ENCODE results near the gene NEXMIF.
"Not testable (repeated sequence)": the region's sequence is repeated elsewhere in the genome, so short reads cannot be mapped to it uniquely, and the experiment has no call there.

Gene NEXMIF

DNA sequence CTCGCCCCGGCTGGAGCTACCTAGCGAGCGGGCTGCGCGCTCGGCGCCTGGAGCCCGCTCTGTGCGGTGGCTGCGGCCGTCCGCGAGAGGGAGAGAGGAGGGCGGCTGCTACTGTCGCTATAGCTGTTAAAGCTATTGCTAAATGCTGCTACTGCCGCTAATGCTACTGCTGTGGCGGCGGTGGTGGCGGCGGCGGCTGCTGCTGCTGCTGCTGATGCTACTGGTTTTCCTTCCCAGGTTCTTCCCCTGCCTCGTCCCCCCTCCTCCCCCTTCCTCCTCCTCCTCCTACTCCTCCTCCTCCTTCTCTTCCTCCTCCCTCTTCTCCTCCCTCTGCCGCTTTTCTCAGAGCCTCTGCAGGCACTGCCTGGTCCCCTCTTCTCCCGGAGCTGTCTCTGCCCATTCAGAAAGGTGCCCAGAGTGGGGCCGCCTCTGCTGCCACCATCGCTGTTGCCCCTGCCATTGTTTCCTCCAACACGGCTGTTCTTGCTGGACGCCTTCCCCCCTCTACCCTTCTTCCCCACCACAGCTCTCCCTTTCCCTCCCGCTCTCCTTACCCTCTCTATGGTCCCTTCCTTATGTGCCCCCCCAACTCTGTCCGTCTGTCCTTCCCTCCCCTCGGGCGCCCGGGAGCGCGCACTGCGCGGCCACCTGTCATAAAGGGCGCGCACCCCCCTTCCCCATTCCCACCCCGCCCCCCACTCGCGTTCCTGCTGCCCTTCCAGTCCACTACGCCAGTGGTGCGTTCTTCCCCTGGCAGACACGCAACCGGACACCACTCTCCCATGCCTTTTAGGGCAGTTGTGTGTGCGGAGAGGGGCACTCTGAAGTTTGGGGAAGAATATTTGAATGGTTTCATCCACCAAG lies at the start of gene NEXMIF:
Gene NEXMIF (minus strand): TSS at position 228 of the 864 bp plus-strand sequence.
- intact Hi-C loops (cut with DNase I), result no loop called here
- peak in 37 of 42 donors; percentile 1 to 62 (median 31) for DNase-seq

DNA sequence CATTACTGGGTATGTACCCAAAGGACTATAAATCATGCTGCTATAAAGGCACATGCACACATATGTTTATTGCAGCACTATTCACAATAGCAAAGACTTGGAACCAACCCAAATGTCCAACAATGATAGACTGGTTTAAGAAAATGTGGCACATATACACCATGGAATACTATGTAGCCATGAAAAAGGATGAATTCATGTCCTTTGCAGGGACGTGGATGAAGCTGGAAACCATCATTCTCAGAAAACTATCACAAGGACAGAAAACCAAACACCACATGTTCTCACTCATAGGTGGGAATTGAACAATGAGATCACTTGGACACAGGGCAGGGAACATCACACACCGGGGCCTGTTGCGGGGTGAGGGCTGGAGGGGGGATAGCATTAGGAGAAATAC lies 36.7 kb upstream of the NEXMIF start:
- DNase-seq; intact Hi-C loops (cut with DNase I): not testable (repeated sequence)

DNA sequence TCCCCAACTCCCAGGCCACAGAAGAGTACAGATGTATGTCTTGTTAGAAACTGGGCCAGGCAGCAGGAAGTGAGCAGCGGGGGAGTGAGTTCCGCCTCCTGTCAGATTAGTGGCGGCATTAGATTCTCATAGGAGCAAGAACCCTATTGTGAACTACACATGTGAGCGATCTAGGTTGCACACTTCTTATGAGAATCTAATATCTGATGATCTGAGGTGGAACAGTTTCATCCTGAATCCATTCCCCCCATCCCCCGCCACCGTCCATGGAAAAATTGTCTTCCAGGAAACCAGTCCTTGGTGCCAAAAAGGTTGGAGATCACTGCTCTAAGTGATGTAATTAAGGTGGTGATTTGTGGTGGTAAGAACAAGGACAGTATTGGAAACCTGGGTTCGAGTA lies 24.5 kb upstream of the NEXMIF start:
- intact Hi-C loops (cut with DNase I), result no loop called here
- DNase-seq, result no peak

DNA sequence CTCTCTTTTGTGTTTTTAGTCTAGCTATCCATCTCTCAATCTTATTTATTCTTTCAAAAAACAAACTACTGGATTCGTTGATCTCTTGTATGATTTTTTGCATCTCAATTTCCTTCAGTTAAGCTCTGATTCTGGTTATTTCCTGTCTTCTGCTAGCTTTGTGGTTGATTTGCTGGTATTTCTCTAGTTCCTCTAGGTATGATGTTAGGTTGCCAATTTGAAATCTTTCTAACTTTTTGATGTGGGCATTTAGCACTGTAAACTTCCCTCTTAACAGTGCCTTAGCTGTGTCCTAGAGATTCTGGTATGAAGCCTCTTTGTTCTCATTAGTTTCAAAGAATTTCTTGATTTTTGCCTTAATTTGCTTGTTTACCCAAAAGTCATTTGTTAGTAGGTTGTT lies 15.2 kb upstream of the NEXMIF start:
- intact Hi-C loops (cut with DNase I), result no loop called here

DNA sequence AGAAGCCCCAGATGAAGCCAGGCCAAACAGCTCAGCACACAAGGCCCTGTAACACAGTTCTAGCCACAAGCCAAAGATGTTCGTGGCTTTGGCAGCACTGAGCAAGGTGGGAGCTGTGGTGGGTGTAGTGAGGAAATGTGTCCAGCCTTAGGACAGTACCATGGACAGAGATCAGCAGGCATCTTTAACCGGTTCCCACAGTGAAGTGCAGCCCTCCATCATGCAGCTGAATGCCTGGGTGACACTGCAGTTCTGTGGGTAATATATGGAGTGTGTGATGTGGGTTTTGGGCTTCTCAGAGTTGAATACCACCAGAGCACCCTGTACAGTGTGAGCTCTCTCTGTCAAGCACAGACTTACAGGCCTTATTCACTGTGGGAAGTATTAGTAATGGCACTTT lies 6.0 kb upstream of the NEXMIF start:
- no peak for DNase-seq
- intact Hi-C loops (cut with DNase I), result no loop called here

More for the DNA sequence above, 15.2 kb upstream of the NEXMIF start:
- DNase-seq, result no peak

DNA sequence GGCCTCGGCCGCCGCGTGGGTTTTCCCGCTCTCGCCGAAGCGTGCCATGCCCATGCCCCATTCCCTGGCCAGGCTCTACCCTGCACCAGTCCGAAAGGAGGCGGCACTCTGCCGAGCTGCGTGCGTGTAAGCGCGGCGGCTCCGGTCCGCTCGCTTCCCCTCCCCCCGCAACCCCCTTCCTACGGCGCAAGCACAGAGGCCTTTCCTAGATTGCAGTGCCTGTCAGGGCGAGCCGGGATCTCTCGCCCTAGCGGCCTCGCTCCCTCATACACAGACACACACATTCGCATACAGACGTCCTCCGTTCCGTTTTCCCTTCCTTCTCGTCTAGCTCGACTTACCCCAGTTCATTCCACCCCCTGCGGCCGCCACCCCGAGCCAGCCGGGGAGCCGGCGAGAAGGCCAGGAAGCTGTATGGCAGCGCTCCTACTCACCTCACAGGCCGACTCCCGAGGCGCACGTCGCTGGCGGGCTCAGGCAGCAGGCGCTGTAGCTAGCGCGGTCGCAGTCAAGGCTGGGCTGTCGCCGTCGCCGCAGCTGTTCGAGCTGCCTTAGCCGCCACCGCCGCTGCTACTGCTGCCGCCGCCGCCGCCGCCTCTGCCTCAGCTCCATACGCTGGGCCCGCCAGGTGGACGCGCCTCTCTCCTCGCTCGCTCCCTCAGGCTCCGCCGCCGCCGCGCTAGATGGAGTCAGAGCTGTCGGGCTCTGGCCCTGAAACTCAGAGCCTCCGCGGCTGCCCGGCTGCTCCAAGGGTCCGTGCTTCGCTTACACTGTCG lies 615 bp downstream of the NEXMIF start:
- DNase-seq, result peak in 40 of 42 donors; percentile 9 to 61 (median 36)

DNA sequence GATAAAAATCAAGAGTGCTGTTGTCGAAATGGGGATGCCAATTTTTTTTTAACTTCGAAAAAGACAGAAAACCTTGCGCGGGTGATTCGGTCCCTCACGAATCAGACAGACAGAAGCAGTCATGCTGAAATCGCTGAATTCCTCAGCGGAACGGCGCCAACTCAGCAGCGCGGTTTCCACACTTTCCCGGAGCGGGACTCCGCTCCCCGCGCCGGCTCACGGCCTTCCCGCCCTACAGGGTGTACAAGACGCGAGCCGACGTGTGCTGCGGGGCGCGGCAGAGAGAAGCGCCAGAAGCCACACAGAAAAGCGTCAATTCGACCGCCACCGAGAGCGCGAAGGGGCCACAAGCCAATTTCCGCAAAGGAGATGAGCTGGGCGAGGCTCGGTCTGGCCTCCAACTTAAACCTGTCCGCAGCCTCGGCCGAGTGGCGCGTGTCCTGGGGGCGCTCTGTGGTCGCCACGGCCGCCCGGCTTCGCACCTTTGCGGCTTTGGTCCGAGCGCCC lies 1.3 kb downstream of the NEXMIF start:
- intact Hi-C loops (cut with DNase I), result no loop called here
- peak in 40 of 42 donors; percentile 2 to 61 (median 37) for DNase-seq

More for the DNA sequence above, 615 bp downstream of the NEXMIF start:
- intact Hi-C loops (cut with DNase I), result no loop called here

DNA sequence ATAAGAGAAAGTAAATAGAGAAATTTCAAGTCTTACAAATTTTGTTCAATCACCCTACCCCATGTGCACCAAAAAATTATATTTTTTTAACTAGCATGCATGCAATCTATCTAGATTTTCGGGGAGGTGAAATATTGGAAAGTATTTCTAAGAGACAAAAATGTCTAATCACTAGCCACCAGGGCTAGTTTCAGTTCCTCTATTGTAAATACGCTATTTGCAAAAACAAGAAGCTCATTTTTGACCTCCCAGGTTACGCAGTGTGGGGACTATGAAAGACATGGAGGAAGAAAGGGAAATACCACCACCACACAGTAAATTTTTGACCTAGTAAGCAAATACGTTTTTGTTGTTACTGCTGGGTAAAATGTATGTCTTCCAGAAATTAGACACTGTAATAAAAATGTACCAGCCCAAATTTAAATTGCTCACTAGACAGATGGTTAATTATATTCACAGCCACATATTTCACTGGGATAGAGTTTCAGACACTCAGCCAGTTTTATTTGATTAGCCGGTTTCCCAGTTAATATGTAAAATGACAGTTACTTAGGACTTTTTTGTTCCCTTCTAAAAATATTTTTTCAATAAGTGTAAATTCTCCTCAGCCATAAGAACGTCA lies 2.2 kb downstream of the NEXMIF start:
- intact Hi-C loops (cut with DNase I), result no loop called here
- no peak for DNase-seq

DNA sequence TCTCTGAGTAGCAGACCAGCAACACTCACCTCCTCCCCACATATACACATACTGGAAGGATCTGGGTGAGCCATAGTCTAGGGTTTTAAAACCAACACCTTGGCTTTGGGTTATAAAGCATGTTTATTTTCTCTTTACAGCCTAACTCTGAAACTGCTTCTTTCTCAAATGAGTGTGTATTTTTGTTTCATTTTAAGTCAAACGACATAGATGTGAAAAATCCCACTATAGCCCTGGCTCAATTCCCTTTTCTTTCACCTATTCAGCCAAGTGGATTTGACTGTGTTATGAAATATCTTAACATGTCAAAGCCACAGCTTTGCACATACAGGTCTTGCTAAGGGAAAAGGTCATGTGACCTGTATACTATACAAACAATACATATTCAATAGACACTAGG lies 13.8 kb downstream of the NEXMIF start:
- intact Hi-C loops (cut with DNase I), result no loop called here
- no peak for DNase-seq

DNA sequence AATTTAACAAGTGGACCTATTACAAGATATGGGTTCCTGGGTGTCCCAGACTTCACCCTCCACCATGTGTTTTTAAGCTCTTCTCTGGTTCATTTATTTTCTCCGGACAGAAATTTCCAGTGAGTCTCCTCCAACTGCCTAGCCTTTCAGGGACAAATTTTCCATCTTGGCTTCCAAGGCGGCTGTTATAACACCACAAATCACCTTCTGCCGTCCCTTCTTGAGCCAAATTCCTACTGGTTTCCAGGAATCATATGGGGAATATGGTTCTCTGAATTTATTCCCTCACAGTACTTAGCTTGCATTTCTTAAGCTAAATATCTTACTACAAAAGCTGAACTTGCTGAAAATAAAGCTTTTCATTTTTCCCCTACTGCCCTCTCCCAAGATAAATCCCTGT lies 18.8 kb downstream of the NEXMIF start:
- DNase-seq, result no peak

DNA sequence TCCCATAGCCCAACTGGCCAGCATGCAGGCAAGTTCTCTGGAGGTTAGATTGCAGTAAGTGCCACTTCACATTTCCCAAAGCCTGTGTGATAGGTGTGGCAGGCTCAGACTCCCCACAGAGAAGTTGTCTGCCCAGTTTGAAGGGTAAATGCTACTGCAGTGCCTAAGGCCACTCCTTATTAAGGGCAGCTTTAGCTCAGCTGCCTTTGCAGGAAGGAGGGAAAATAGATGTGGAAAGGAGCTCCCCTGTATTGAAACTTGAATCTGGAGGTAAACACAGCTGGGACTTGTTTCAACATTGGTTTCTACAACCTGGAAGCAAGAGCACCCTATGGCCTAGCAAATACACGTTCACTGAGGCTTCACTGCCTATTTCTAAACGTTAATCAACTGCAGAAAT lies 22.4 kb downstream of the NEXMIF start:
- DNase-seq, result no peak
- intact Hi-C loops (cut with DNase I), result no loop called here

More for the DNA sequence above, 18.8 kb downstream of the NEXMIF start:
- intact Hi-C loops (cut with DNase I), result no loop called here

DNA sequence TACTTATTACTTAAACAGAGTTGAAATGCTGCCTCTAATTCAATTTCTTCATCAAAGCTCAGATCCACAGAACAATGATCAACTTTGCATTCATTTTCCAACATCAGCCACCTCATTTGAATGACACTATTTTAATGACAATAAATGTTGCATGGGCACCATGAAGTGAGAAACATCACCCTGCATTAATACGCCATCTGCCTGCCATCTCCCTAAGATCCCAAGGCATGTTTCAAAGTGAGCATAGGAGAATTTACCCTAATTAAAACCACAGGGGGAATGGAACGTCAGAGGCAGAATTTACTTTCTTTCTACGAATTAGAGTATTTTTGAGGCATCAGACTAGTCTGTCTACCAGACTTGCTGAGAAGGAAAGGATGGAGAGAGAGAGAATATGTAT lies 32.7 kb downstream of the NEXMIF start:
- DNase-seq, result no peak
- intact Hi-C loops (cut with DNase I), result no loop called here

DNA sequence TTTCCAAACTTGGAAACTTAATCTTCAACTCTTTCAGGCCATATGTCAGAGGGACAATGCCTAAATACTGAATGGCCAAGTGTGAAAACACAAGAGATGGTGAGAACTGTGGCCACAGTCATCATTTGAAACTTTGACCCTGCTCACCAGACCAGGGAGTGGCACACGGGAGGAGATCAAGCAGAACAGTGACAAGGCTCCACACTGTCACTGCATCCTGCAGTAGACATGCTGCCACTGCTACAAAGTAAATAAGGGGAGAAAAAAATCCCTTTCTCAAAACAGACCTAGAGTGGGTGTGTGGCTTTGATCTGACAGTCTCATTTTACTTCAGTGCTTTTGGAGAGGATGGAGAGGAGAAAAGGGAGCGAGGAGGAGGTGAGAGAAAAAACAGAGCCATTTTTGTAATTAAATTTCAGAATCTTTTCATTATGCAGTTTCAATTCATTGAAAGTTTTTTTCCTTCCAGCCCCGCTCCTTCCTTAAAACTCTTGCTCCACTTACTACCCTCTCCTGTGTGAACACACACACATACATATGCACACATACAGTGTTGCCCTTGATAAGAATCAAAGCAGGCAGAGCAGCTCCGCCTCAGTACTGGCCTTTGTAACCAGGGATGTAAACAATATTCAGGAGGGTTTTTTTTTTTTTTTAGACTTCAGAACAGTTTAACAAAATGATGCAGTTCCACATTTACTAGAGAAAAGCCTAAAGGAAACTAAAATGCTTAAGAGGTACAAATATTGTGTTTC lies 34.4 kb downstream of the NEXMIF start:
- intact Hi-C loops (cut with DNase I), result no loop called here
- no peak for DNase-seq

DNA sequence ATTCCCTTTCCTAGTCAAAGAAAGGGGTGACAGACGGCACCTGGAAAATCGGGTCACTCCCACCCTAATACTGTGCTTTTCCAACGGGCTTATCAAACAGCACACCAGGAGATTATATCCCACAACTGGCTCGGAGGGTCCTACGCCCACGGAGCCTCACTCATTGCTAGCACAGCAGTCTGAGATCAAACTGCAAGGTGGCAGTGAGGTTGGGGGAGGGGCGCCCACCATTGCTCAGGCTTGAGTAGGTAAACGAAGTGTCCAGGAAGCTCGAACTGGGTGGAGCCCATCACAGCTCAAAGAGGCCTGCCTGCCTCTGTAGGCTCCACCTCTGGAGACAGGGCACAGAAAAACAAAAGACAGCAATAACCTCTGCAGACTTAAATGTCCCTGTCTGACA lies 42.9 kb downstream of the NEXMIF start:
- intact Hi-C loops (cut with DNase I); DNase-seq: not testable (repeated sequence)

DNA sequence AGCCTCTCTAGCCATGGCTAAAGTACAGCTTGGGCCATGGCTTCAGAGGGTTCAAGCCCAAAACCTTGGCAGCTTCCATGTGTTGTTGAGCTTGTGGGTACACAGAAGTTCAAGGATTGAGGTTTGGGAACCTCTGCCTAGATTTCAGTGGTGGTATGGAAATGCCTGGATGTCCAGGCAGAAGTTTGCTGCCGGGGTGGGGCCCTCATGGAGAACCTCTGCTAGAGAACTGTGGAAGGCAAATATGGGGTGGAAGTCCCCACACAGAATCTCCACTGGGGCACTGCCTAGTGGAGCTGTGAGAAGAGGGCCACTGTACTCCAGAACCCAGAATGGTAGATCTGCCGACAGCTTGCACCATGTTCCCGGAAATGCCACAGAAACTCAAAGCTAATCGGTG lies 59.5 kb downstream of the NEXMIF start:
- intact Hi-C loops (cut with DNase I), result no loop called here
- no peak for DNase-seq

DNA sequence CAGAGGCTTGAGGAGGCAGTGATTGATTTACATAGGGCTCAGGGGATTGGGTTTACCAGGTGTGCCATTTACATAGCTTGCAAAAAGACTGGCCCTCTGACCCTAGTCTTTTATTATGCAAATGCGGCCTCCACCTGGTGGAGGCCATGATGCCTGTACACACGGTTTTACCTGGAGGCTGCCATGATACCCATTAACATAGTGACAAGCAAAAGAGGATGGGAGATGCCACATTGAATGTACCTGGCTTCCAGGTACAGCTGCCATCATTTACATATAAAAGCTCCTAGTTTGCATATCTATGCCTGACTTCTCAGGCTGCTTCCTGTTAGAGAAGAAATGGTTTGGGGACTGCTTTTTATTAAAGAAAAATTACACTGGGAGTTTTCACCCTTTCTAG lies 72.0 kb downstream of the NEXMIF start:
- intact Hi-C loops (cut with DNase I), result no loop called here
- DNase-seq, result no peak

DNA sequence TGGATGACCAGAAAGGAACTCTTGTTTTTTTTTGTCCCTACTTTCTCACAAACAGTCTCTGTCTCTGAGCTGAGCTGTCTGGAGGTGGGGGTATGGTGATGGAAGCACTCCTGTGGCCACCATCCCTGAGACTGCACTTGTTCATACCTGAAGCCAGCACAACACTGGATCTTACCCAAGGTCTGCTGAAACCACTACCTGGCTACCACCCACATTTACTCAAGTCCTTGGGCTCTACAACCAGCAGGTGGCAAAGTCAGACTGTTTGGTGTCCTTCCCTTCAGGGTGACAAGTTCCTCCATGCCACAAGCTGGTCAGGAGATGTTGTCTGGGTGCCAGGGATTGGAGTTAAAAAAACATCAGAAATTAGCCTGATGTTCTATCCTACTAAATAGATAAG lies 89.7 kb downstream of the NEXMIF start:
- intact Hi-C loops (cut with DNase I), result no loop called here
- DNase-seq, result no peak

DNA sequence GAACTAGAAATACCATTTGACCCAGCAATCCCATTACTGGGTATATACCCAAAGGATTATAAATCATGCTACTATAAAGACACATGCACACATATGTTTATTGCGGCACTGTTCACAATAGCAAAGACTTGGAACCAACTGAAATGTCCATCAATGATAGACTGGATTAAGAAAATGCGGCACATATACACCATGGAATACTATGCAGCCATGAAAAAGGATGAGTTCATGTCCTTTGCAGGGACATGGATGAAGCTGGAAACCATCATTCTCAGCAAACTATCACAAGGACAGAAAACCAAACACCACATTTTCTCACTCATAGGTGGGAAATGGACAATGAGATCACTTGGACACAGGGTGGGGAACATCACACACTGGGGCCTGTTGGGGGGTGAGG lies 105.5 kb downstream of the NEXMIF start:
- intact Hi-C loops (cut with DNase I), result not testable (repeated sequence)

DNA sequence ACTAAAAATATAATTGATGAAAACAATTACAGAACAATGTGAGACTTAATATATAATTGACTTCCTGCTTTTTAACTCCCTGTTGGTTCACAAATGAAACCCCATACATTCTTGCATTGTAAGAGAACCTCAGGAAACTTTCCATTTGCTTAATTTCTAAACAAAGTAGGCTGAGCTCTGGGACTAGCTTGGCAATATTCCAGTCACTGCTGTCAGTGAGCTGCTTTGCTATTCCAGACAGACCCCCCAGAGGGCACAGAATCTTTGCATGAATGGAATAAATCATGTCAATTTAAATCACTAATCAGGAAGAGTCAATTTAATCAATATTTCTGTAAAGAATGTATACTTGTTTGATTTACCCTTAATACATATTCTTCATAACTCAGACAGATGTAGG lies 110.6 kb downstream of the NEXMIF start:
- intact Hi-C loops (cut with DNase I), result no loop called here
- DNase-seq, result no peak

More for the DNA sequence above, 105.5 kb downstream of the NEXMIF start:
- not testable (repeated sequence) for DNase-seq

All from head of caudate nucleus (tissue), 42 donors.